ENCODE data around the gene ITM2A. TPM values are rescaled to one million over a fixed set of nuclear protein-coding genes. Genes with fewer than 3 reads are reported as not detected.
A peak's percentile ranks its signal among the peaks of the same experiment; 100 is the strongest.

Gene ITM2A
- total and polyA plus RNA-seq, 11 donors: 31.0 to 83.7 (median 61.0) TPM

- no peaks in the 10 kb centered on the region for H3K36me3 ChIP-seq
- H3K9me3 ChIP-seq: no peaks in the 10 kb centered on the region
- WGBS, 4 donors: 58 to 68% (median 62%) methylated on average over 6 of the region's 6 CpGs
- DNase-seq: no peak
- TF ChIP-seq POLR2A (IDR thresholded peaks at IDR 0.05): no peak
- TF ChIP-seq CTCF (IDR thresholded peaks at IDR 0.05): no peak
- H3K4me3 ChIP-seq: no peak overlapping the region
- no peak for ATAC-seq
- peaks cover 0 to 4% (median 0%) of the 10 kb centered on the region in 12 donors for H3K4me1 ChIP-seq
- intact Hi-C loops (cut with DNase I): loop anchor here in 1 of 10 donors (2.0 kb wide), 1 partner anchor 44 kb away; no protein-coding TSS in a partner anchor
- peaks cover 0 to 9% (median 0%) of the 10 kb centered on the region in 9 donors for H3K27me3 ChIP-seq
- peak overlapping the region in 7 of 12 donors; percentile 15 to 78 (median 29) for H3K27ac ChIP-seq
These were observed 1.3 kb upstream of the ITM2A start for GRCh38 chrX:79368441-79368840.

GRCh38 chrX:79367907-79368306 lies 773 bp upstream of the ITM2A start:
- Histone ChIP-seq H3K4me1 (peaks cover 0 to 8% (median 0%) of the 10 kb centered on the region in 12 donors), H3K36me3 (no peaks in the 10 kb centered on the region), H3K27ac (peak overlapping the region in 10 of 12 donors; percentile 15 to 78 (median 67)), H3K4me3 (peak overlapping the region in 9 of 12 donors; percentile 51 to 70 (median 57)), H3K9me3 (no peaks in the 10 kb centered on the region), H3K27me3 (peaks cover 0 to 9% (median 0%) of the 10 kb centered on the region in 9 donors)
- WGBS, 4 donors: 23 to 39% (median 33%) methylated on average over 3 of the region's 3 CpGs
- intact Hi-C loops (cut with DNase I): loop anchor here in 1 of 10 donors (2.0 kb wide), 1 partner anchor 45 kb away; no protein-coding TSS in a partner anchor
- no peak for DNase-seq
- TF ChIP-seq POLR2A (IDR thresholded peaks at IDR 0.05) (no peak), CTCF (IDR thresholded peaks at IDR 0.05) (no peak)
- no peak for ATAC-seq

GRCh38 chrX:79366556-79366872 lies 620 bp downstream of the ITM2A start:
- 0 to 22% (median 11%) methylated on average over 6 of the region's 6 CpGs for WGBS, 4 donors
- peak overlapping the region; percentile 6 to 78 (median 67) for H3K27ac ChIP-seq
- peaks cover 0 to 8% (median 0%) of the 10 kb centered on the region in 9 donors for H3K36me3 ChIP-seq
- H3K4me3 ChIP-seq: peak overlapping the region; percentile 26 to 70 (median 55)
- ATAC-seq (no peak), DNase-seq (peak in 1 of 5 donors; percentile 20)
- H3K27me3 ChIP-seq: peaks cover 0 to 9% (median 0%) of the 10 kb centered on the region in 9 donors
- H3K4me1 ChIP-seq: peaks cover 0 to 10% (median 0%) of the 10 kb centered on the region in 12 donors
- no peaks in the 10 kb centered on the region for H3K9me3 ChIP-seq
- intact Hi-C loops (cut with DNase I): no loop called here
- TF ChIP-seq POLR2A (IDR thresholded peaks at IDR 0.05) (no peak), CTCF (IDR thresholded peaks at IDR 0.05) (no peak)

- Histone ChIP-seq H3K27me3 (peaks cover 0 to 9% (median 0%) of the 10 kb centered on the region in 9 donors), H3K36me3 (peaks cover 0 to 12% (median 0%) of the 10 kb centered on the region in 9 donors), H3K27ac (peak overlapping the region in 5 of 12 donors; percentile 55 to 76 (median 69)), H3K4me1 (peaks cover 0 to 10% (median 0%) of the 10 kb centered on the region in 12 donors), H3K9me3 (no peaks in the 10 kb centered on the region), H3K4me3 (peak overlapping the region in 11 of 12 donors; percentile 33 to 70 (median 55))
- TF ChIP-seq CTCF (IDR thresholded peaks at IDR 0.05): no peak
- no peak for TF ChIP-seq POLR2A (IDR thresholded peaks at IDR 0.05)
- intact Hi-C loops (cut with DNase I): no loop called here
- DNase-seq (no peak), ATAC-seq (no peak)
- WGBS, 4 donors: 24 to 43% (median 35%) methylated on average over 1 of the region's 1 CpG
These were observed 1.5 kb downstream of the ITM2A start for GRCh38 chrX:79365591-79365990.
